NCI-H187 (cell line): ENCODE data around the gene TRPV2.
"Not testable (repeated sequence)": the region's sequence is repeated elsewhere in the genome, so short reads cannot be mapped to it uniquely, and the experiment has no call there.

ENCODE experiments used
- DNase-seq, 2 experiments: peaks; one replicate each; lab custom pipeline; 2025; lab: John Stamatoyannopoulos, UW

The TRPV2 gene

GRCh38 chr17:16438173-16438556 lies 22.8 kb downstream of the TRPV2 start:
- DNase-seq = peak in 1 of 2 experiments; percentile 55

- peak; percentile 83 to 92 for DNase-seq
Observed at GRCh38 chr17:16438557-16439302, 23.4 kb downstream of the TRPV2 start.

DNA sequence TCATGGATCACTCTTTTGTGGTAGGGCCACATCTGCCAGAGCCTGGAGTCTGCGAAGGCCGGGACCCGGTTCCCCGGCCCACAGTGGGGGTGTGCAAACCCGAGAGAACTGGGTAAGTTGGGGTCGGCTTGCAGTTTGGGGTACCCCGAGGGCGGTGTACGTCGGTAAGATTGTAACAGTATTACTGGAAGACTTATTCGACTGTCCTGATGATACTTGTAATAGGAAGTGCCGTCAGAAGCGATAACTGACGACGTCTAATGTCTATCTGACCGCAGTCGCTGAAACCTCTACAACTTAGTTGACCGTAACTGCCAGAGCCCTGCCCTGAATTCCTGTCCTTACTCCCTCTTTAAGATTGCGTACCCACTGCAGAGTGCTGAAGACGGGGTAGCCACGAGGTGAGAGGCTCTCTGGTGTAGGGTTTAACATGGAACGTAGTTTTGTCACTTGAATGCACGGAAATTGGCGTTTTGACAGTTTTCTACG lies 24.0 kb downstream of the TRPV2 start:
- no peak for DNase-seq

DNA sequence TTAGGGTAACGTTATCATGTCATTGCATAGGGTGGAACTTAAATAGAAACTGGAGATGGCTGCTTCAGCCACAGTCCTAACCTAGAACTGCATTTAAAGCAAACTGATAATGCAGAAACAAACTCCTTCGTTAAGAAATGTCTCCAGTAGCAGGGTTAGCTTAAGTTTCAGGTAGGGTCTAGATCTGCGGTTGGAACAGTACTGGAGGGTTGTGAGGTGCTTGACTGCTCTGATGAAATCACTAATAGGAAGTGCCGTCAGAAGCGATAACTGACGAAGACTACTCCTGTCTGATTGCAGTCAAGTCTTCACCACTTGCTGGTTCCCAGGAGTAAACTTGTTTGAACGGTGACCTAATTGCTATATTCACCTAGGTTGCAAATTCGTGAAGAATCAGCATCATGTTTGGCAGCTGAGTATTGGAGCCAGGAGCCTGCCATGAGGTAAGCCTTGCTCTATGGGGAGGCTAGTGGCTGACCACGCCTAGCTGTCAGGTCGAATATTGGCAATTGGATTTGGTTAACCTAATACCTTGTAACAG lies 24.5 kb downstream of the TRPV2 start:
- no peak for DNase-seq

DNA sequence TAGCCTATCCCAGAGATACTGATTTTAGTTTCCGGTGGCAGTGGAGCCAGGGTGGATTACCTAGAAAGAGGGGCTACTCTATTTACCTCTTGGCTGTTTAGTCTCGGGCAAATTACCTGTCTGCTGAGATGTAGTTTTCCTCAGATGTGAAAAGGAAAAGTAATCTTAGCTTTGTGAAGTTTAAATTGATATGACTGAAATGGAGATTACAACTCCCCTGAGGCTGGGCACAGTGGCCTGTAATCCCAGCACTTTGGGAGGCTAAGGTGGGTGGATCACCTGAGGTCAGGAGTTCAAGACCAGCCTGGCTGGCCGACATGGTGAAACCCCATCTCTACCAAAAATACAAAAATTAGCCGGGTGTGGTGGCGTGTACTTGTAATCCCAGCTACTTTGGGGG lies 25.0 kb downstream of the TRPV2 start:
- DNase-seq = not testable (repeated sequence)

DNA sequence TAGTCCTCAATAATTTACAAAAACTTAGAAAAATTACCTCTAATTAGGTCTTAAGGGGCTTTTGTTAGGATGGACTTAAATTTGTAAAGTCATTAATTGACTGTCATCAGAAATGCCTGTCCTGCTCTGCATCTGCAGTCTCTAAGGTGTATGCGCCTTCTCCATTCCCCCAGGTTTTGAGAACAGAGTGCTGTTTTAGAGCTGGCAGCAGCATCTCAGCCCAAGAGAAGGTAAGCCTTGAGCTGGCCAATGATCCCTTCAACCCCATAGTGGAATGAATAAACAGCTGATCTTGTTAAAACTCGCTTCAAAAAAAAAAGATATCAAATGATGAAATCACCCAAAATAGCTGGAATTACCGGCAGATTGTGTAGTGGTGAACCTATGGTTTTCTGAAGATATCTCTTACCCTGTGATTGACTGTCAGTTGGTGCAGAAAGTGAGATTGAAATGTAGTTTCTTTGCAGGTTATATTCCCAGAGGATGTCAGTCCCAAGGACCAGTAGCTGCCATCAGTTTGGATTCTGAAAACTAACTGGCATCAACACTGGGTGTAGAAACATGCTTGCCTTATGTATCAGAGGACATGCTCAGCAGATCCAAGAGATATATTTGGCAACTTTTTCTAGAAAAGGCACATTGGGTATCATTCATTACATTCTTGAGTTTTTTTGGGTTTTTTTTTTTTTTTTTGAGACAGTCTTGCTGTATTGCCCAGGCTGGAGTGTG lies 25.7 kb downstream of the TRPV2 start:
- DNase-seq = no peak

DNA sequence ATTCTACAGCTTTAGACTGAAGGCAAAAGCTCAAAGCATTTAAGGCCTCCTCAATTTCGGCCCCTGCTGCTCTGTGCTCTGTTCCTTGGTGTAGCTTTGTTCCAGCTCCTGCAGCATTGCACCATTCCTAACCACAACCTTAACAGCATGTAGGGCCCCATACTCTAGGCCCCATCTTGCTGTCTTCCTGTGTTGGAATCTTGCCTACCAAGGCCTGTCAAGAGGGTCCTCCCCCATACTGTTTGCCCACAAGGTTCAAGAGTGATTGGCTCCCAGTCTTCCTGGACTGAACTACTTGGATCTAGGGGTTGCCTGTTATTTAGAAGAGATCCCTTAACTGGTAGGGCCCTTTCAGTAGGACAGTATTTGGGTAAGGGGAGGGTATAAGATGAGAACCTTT lies 26.8 kb downstream of the TRPV2 start:
- no peak for DNase-seq

DNA sequence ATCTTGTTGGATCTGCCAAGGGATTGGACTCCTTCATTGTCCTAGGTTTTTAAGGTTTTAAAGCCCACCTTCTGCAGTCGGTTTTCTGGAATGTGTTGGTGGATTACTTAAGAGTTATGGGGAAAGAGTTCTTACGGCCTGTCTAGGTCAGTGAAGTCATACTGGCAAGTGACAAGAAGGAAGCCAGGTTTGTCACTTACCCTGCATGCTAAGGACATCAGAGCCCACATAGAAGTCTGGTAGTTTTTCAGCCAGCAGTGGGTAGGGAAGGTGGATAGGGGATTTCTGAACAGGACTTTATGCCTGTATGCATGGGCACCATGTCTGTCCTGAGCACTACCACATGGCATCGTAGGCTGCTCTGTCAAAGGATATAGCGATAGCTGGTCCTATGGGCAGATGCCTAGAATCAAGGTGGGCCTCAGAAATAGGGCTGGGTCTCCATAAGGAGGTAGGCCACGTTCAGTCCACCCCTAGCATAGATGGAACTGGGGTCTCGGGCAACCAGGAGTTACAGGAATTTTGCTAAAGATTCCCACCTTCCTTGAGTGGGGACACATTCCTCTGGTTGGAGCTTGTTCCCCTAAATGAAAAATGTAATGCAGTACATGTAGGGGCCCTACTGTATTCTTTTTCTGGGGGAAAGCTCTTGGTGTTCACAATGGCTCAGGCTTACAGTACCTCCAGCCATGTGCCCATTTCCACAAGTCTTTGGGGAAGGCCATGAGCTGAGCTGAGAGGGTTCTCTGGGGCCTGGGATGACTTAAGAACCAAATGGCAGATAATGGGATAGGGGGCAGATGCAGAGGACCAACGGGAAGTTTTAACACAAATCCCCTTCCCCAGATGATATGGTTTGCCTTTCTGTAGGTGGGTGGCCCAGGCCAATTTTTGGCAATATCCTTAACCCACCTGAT lies 27.5 kb downstream of the TRPV2 start:
- DNase-seq = no peak

GRCh38 chr17:16443511-16444257 lies 28.3 kb downstream of the TRPV2 start:
- DNase-seq = no peak

- no peak for DNase-seq
Observed at GRCh38 chr17:16444258-16444886, 29.0 kb downstream of the TRPV2 start.

DNA sequence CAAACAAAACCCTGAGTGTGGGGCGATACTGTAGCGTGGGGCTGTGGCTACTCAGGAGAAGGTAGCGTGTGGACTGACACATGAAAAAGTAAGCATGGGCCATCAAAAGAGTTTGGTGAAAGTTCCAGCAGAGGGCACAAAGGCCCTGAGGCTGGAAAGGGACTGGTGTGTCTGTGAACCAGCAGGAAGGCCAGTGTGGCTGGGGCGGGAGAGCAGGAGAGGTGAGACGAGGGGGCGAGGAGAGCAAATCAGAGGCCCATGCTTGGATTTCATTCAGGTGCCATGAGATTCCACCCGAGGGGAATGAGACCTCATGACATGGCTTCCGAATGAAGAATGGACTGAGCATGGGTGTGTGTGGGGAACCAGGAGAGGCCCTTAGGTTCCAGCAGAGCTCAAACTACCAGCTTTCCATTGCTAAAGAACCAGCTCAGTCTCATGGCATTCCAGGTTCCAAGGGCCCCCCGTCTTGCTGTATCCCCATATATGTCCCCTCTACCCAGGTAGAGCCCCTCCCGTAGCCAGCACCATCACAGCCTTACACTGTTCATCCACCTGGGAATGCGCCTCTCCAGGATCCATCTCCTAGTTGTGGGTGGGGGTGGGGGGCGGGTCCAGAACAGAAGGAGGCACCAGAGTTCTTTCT lies 31.1 kb downstream of the TRPV2 start:
- DNase-seq = no peak

DNA sequence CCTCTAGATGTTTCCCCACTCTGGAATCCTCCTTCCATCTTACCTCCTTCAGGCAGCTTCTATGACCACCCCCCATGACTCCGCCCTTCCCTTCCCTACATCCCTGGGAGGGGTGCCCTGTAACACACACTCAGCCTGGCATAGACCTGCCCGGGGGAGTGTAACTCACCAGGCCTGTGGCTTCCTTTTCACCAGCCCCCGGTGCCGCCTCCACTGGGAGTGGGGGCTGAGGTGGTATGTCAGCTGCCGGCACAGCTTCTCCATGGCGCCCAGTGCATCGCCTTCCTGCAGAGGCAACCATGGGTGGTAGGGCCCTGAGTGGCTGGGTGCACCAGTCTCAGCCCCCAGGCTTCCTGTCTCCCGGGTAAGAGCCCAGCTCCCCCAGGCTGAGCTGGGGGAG lies 32.3 kb downstream of the TRPV2 start:
- no peak for DNase-seq

- no peak for DNase-seq
Observed at GRCh38 chr17:16448490-16448889, 33.1 kb downstream of the TRPV2 start.

- no peak for DNase-seq
Observed at GRCh38 chr17:16449121-16449570, 33.8 kb downstream of the TRPV2 start.

DNA sequence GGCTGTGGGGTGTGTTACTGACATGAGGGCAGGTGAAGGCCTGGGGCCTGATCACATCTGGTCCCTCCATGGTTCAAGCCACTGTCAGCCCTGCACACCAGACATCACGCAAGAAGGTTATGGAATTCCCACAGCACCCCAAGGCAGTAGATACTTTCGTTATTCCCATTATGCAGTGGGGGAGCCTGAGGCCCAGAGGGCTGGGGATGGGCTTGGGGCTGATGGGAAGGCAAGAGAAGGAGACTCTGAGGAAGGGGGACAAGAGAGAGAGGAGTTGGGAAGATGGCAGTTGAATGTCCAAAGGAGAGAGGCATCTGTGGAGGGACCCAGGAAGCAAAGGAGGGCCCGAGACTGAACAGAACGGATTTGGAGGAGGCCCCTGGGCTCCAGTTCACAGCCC lies 34.7 kb downstream of the TRPV2 start:
- no peak for DNase-seq

GRCh38 chr17:16452268-16452667 lies 36.9 kb downstream of the TRPV2 start:
- not testable (repeated sequence) for DNase-seq

DNA sequence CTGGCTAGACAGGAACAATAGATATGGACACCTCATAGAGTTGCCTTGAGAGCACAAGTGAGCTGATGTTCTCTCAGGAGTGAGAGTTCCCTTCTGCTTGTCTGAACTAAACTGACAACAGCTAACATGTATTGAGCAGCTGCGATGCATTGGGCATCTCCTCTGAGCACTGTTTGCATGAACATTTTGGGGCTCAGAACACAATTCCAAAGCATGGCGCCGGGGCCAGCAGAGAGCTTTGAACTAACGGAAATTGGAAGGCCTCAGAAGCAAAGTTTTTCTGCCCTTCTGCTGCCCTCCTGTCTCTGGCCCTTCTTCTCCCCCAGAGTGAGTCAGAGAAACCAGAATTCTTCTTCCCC lies 38.1 kb downstream of the TRPV2 start:
- no peak for DNase-seq

DNA sequence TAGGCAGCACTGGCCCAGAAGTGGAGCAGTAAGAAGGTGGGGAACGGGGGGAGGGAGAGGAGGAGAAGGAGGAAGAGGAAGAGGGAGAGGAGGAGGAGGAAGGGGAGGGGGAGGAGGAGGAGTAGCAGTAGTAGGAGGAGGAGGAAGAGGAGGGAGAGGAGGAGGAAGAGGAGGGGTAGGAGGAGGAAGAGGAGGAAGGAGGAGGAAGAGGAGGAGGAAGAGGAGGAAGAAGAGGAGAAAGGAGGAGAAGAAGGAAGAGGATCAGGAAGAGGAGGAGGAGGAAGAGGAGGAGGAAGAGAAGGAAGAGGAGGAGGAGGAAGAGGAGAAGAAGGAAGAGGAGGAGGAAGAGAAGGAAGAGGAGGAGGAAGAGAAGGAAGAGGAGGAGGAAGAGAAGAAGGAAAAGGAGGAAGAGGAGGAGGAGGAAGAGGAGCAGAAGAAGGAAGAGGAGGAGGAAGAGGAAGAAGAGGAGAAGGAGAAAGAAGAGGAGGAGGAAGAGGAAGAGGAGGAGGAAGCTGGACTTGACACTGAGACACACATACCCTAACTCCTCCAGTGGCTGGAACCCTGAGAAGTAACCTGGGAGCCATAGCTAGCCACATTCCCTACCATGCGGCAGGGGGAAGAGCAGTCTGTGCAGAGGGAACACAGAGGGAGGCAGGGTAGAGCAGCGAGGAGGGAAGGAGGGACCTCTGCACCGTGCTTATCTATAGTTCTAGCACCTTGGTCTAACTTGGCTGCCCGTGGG lies 40.8 kb downstream of the TRPV2 start:
- DNase-seq = no peak

GRCh38 chr17:16456742-16457316 lies 41.5 kb downstream of the TRPV2 start:
- DNase-seq = no peak
